ENCODE data around the gene OR8I2. TPM values are rescaled to one million over a fixed set of nuclear protein-coding genes. Genes with fewer than 3 reads are reported as not detected.
"Not testable (repeated sequence)": the region's sequence is repeated elsewhere in the genome, so short reads cannot be mapped to it uniquely, and the experiment has no call there.

The OR8I2 gene
- total RNA-seq, 3 donors from 2014 or later, result not detected

DNA sequence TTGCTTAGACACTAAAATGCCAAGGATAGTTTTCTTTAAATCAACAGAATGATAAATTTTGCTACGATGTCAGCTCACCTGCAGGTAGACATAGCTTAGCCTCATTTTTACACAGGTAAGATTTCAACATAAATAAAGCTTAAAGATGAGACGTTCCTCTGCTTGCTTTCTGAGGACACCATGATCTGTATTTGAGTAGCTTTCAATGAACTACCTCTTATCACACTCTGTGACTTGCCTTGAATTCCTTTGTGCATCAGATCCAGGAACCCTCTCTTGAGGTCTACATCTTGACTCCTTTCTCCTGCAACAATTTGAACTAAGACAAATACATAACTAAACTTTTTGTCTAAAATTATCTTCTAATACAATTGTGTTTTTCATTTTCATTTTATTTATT, 26.1 kb upstream of the OR8I2 start:
- intact Hi-C loops (cut with DNase I; ENCODE audit: low total_unique reads), result no loop called here
- no peaks in the 10 kb centered on the region for H3K27me3 ChIP-seq

DNA sequence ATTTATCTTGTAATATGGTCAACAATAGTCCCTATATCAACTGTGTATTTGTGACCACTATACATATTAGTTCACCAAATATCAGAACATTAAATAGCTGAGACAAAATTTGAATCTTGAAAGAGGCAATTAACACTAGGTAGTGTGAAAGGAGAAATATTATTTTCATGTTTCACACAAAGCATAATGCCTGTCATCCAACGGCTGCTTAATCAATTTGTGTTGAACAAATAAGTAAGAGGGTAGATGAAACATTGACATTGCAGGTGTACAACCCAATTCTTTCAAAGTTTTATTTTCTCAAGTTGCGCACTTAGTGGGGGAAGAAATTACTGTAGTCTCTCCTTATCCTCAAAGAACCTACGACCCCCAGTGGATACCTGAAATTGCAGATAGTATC, 3.4 kb upstream of the OR8I2 start:
- TF ChIP-seq POLR2A (IDR thresholded peaks at IDR 0.05), result no peak

More for the DNA sequence above, 26.1 kb upstream of the OR8I2 start:
- no peaks in the 10 kb centered on the region for H3K36me3 ChIP-seq
- H3K4me3 ChIP-seq, result no peak overlapping the region
- no peak overlapping the region for H3K27ac ChIP-seq
- no peak for DNase-seq (ENCODE audit: low spot score in 2 of 2)
- H3K4me1 ChIP-seq, result no peaks in the 10 kb centered on the region
- TF ChIP-seq POLR2A (IDR thresholded peaks at IDR 0.05), result no peak
- TF ChIP-seq POLR2AphosphoS5 (IDR thresholded peaks at IDR 0.05), result no peak
- TF ChIP-seq, protein P1, sequence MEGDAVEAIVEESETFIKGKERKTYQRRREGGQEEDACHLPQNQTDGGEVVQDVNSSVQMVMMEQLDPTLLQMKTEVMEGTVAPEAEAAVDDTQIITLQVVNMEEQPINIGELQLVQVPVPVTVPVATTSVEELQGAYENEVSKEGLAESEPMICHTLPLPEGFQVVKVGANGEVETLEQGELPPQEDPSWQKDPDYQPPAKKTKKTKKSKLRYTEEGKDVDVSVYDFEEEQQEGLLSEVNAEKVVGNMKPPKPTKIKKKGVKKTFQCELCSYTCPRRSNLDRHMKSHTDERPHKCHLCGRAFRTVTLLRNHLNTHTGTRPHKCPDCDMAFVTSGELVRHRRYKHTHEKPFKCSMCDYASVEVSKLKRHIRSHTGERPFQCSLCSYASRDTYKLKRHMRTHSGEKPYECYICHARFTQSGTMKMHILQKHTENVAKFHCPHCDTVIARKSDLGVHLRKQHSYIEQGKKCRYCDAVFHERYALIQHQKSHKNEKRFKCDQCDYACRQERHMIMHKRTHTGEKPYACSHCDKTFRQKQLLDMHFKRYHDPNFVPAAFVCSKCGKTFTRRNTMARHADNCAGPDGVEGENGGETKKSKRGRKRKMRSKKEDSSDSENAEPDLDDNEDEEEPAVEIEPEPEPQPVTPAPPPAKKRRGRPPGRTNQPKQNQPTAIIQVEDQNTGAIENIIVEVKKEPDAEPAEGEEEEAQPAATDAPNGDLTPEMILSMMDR (IDR thresholded peaks at IDR 0.05), result no peak
- peaks cover 3 to 6% of the 10 kb centered on the region in 2 donors for H3K9me3 ChIP-seq

DNA sequence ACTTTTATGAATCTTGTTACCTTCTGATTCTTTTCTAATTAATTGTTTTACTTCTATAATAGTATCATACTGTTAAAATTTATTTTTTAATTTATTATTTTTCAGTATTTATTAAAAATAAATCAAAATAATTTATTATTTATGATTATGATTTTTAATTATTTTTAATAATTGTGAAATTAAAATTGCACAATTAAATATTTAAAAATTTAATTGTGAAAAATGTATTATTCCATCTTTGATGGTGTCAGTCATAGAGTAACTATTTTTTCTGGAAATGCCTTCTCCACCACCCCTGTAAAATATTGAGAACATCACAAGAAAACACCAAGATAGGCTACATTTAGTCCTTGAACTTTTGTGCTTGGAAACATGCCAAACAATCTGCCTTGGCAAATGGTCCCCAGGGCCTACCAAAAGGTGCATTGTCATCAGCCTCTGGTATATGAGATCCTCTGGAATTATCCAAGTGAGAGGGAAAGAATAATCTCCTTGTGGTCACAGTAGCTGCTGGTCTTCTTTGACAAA, 10.2 kb downstream of the OR8I2 start, which contains the start of gene OR8H2:
Gene OR8H2, plus strand, starts transcription at position 478 of the 528 bp plus-strand sequence. CDS start 1,356 bp downstream, outside the sequence.
- TF ChIP-seq POLR2AphosphoS5 (IDR thresholded peaks at IDR 0.05) (no peak), POLR2A (IDR thresholded peaks at IDR 0.05) (no peak)
- TF ChIP-seq, protein P1 (IDR thresholded peaks at IDR 0.05), result no peak
- Histone ChIP-seq H3K4me3 (no peak within 1 kb of the TSS), H3K9me3 (no peaks in the 10 kb centered on the region), H3K4me1 (no peaks in the 10 kb centered on the region), H3K27me3 (no peaks in the 10 kb centered on the region), H3K36me3 (no peaks in the 10 kb centered on the region), H3K27ac (no peak within 1 kb of the TSS)
- DNase-seq (ENCODE audit: low spot score in 2 of 2), result no peak
- intact Hi-C loops (cut with DNase I; ENCODE audit: low total_unique reads), result no loop called here

More for the DNA sequence above, 3.4 kb upstream of the OR8I2 start:
- Histone ChIP-seq H3K27ac (no peak overlapping the region), H3K4me3 (no peak overlapping the region), H3K9me3 (no peaks in the 10 kb centered on the region), H3K36me3 (peaks cover 3% of the 10 kb centered on the region), H3K27me3 (no peaks in the 10 kb centered on the region), H3K4me1 (no peaks in the 10 kb centered on the region)
- DNase-seq (ENCODE audit: low spot score in 2 of 2), result no peak
- intact Hi-C loops (cut with DNase I; ENCODE audit: low total_unique reads), result no loop called here

DNA sequence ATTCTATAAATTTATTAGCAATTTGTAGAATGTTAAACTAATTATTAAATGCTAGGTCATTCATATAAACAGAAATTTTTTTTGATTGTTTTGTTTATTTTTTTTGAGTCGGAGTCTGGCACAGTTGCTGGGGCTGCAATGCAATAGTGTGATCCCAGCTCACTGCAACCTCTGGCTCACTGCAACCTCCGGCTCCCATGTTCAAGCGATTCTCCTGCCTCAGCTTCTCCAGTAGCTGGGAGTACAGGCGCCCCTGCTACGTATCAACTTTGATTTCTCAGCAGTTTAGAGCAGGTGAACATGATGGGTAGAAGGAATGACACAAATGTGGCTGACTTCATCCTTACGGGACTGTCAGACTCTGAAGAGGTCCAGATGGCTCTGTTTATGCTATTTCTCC, 29.0 kb downstream of the OR8I2 start, which contains the start of gene OR8H3:
Gene OR8H3, plus strand, starts transcription at position 301 of the 400 bp plus-strand sequence. Its CDS starts 0 bp downstream, at position 301.
- Histone ChIP-seq H3K27ac (no peak within 1 kb of the TSS), H3K4me3 (no peak within 1 kb of the TSS), H3K36me3 (no peaks in the 10 kb centered on the region), H3K27me3 (no peaks in the 10 kb centered on the region), H3K4me1 (no peaks in the 10 kb centered on the region), H3K9me3 (no peaks in the 10 kb centered on the region)
- no peak for DNase-seq (ENCODE audit: low spot score in 2 of 2)
- TF ChIP-seq, protein P1 (IDR thresholded peaks at IDR 0.05), result no peak
- no peak for TF ChIP-seq POLR2AphosphoS5 (IDR thresholded peaks at IDR 0.05)
- TF ChIP-seq POLR2A (IDR thresholded peaks at IDR 0.05), result no peak
- intact Hi-C loops (cut with DNase I; ENCODE audit: low total_unique reads), result no loop called here

DNA sequence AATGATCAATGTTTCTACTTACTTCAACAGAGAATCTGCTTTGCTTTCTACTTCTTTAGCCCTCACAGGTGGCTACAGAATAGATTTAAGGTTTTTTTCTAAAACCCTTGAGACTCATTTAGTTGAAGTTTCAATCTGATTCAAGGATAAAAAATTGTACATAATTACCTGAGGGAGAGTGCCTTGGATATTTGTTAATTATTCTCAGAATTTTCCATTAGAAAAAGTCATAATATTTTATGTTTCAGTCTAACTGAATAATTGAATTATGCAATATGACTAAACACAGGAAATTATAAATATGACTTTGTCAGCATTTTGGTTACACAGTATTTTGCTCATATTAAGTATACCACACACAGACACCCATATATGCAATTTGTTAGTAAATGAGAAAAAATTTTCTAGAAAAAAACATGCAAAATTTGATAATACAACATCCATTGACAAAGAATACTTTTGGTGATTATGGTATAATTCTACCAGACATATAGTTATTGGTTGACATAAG, 47.1 kb downstream of the OR8I2 start, which contains the start of gene OR8J3:
Gene OR8J3, minus strand, starts transcription at position 51 of the 511 bp plus-strand sequence. CDS start 2,483 bp downstream, outside the sequence.
- Histone ChIP-seq H3K4me3 (no peak within 1 kb of the TSS), H3K4me1 (no peaks in the 10 kb centered on the region), H3K27ac (no peak within 1 kb of the TSS), H3K36me3 (no peaks in the 10 kb centered on the region), H3K9me3 (no peaks in the 10 kb centered on the region), H3K27me3 (no peaks in the 10 kb centered on the region)
- DNase-seq (ENCODE audit: low spot score in 2 of 2), result no peak
- intact Hi-C loops (cut with DNase I; ENCODE audit: low total_unique reads), result no loop called here
- TF ChIP-seq, protein P1 (IDR thresholded peaks at IDR 0.05), result no peak
- TF ChIP-seq POLR2A (IDR thresholded peaks at IDR 0.05), result no peak
- no peak for TF ChIP-seq POLR2AphosphoS5 (IDR thresholded peaks at IDR 0.05)

DNA sequence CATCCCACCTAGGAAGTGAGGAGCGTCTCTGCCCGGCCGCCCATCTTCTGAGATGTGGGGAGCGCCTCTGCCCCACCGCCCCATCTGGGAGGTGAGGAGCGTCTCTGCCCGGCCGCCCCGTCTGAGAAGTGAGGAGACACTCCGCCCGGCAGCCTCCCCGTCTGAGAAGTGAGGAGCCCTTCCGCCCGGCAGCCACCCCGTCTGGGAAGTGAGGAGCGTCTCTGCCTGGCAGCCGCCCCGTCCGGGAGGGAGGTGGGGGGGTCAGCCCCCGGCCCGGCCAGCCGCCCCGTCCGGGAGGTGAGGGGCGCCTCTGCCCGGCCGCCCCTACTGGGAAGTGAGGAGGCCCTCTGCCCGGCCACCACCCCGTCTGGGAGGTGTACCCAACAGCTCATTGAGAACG, 50.6 kb downstream of the OR8I2 start:
- H3K4me3 ChIP-seq; intact Hi-C loops (cut with DNase I; ENCODE audit: low total_unique reads): not testable (repeated sequence)

More for the DNA sequence above, 50.6 kb downstream of the OR8I2 start:
- DNase-seq (ENCODE audit: low spot score in 2 of 2); H3K27ac ChIP-seq; H3K27me3 ChIP-seq; H3K36me3 ChIP-seq; H3K9me3 ChIP-seq; H3K4me1 ChIP-seq: not testable (repeated sequence)

Data from breast epithelium (tissue), 4 donors.